Suprapubic skin (tissue), 4 donors: ENCODE data around the gene RUSC1. TPM values are rescaled to one million over a fixed set of nuclear protein-coding genes. Genes with fewer than 3 reads are reported as not detected.
"Not testable (repeated sequence)": the region's sequence is repeated elsewhere in the genome, so short reads cannot be mapped to it uniquely, and the experiment has no call there.

Source experiments
- DNase-seq, 2 donors: peaks; one replicate each; pipeline ENCODE4 v3.0.0-alpha.2; 2019; ENCODE audit warnings: low spot score in 2 of 2
- H3K27ac ChIP-seq: fragments of 200-600 bp; sonication (generic); one replicate; pipeline ENCODE4 v1.5.1; 2019
- H3K27me3 ChIP-seq: fragments of 200-600 bp; sonication (generic); one replicate; pipeline ENCODE4 v1.5.1; 2019
- H3K36me3 ChIP-seq: fragments of 200-600 bp; sonication (generic); one replicate; pipeline ENCODE4 v1.5.1; 2019
- H3K4me1 ChIP-seq: fragments of 200-600 bp; sonication (generic); one replicate; pipeline ENCODE4 v1.5.1; 2019
- H3K4me3 ChIP-seq: fragments of 200-600 bp; sonication (generic); one replicate; pipeline ENCODE4 v1.5.1; 2019; ENCODE audit warnings: mild to moderate bottlenecking
- H3K9me3 ChIP-seq: fragments of 200-600 bp; sonication (generic); one replicate; pipeline ENCODE4 v1.5.1; 2019
- EP300 ChIP-seq: sonication (generic); formaldehyde crosslinking; IDR thresholded peaks from one replicate; pipeline ENCODE4 v1.6.1; 2017; ENCODE audit warnings: antibody characterized with exemption
- POLR2A ChIP-seq, 2 donors: fragments of 450-650 bp; IDR thresholded peaks; one replicate each; pipeline ENCODE4 v1.6.1; 2017; ENCODE audit warnings: antibody characterized with exemption in 2 of 2, mild to moderate bottlenecking in 2 of 2, moderate library complexity in 2 of 2
- POLR2AphosphoS5 ChIP-seq, 3 donors: sonication (generic); formaldehyde crosslinking; IDR thresholded peaks; one replicate each; pipeline ENCODE4 v1.6.1; 2017; ENCODE audit warnings: antibody characterized with exemption in 3 of 3
- WGBS: methylation state at CpG from one replicate; pipeline ENCODE4 v1.1.5; 2018; 5-methylcytosine and 5-hydroxymethylcytosine counted together
- total RNA-seq, 4 donors: library from RNA; depleted of rRNA; stranded (reverse); fragments of >200 nt; gene quantifications; one replicate each; pipeline ENCODE4 v1.1.0, GENCODE V29; 2016
- TF ChIP-seq, protein P1 (sequence below), 2 donors: fragments of 200-600 bp in 1 of 2; fragments of 450-650 bp in 1 of 2; sonication (generic) in 1 of 2; IDR thresholded peaks; one replicate each; pipeline ENCODE4 v1.5.1; 2016 to 2019; ENCODE audit warnings: antibody characterized with exemption in 2 of 2, mild to moderate bottlenecking in 1 of 2, moderate library complexity in 1 of 2

The RUSC1 gene
- total RNA-seq, 4 donors from 2014 or later, result 34.2 to 51.5 (median 42.8) TPM

DNA sequence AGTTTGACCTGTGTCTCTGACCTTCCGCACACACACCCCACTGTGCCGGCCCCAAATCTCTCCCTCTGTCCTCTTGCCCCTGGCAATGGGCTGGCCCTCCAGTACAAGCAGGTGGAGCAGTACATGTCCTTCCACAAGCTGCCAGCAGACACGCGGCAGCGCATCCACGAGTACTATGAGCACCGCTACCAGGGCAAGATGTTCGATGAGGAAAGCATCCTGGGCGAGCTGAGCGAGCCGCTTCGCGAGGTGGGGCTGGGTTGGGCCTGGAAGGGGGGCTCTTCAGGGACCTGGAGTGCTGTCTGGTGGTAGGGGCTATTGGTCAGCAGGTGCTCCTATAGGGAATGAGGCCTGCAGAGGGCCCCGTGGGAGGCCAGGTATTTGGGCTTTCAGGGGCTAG is 35.6 kb upstream of the RUSC1 start:
- WGBS, result 90% methylated on average over 14 of the region's 14 CpGs
- H3K4me3 ChIP-seq, result no peak overlapping the region
- peaks cover 9% of the 10 kb centered on the region for H3K36me3 ChIP-seq
- H3K27ac ChIP-seq, result no peak overlapping the region
- no peaks in the 10 kb centered on the region for H3K27me3 ChIP-seq
- DNase-seq, result no peak
- H3K9me3 ChIP-seq, result no peaks in the 10 kb centered on the region
- no peak for TF ChIP-seq EP300
- no peak for TF ChIP-seq POLR2A (IDR thresholded peaks at IDR 0.05)
- TF ChIP-seq, protein P1, sequence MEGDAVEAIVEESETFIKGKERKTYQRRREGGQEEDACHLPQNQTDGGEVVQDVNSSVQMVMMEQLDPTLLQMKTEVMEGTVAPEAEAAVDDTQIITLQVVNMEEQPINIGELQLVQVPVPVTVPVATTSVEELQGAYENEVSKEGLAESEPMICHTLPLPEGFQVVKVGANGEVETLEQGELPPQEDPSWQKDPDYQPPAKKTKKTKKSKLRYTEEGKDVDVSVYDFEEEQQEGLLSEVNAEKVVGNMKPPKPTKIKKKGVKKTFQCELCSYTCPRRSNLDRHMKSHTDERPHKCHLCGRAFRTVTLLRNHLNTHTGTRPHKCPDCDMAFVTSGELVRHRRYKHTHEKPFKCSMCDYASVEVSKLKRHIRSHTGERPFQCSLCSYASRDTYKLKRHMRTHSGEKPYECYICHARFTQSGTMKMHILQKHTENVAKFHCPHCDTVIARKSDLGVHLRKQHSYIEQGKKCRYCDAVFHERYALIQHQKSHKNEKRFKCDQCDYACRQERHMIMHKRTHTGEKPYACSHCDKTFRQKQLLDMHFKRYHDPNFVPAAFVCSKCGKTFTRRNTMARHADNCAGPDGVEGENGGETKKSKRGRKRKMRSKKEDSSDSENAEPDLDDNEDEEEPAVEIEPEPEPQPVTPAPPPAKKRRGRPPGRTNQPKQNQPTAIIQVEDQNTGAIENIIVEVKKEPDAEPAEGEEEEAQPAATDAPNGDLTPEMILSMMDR (IDR thresholded peaks at IDR 0.05), result no peak
- H3K4me1 ChIP-seq, result no peaks in the 10 kb centered on the region

DNA sequence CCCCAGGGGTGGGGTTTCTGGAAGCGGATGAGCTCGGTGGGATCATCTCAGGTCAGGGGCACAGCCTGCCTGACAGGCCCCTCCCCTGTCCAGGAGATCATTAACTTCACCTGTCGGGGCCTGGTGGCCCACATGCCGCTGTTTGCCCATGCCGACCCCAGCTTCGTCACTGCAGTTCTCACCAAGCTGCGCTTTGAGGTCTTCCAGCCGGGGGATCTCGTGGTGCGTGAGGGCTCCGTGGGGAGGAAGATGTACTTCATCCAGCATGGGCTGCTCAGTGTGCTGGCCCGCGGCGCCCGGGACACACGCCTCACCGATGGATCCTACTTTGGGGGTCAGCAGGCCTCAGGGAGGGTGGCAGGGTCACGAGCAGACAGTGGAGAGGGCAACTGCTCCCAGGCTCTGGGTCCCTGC is 35.1 kb upstream of the RUSC1 start:
- no peak for DNase-seq
- H3K27me3 ChIP-seq, result no peaks in the 10 kb centered on the region
- no peak overlapping the region for H3K4me3 ChIP-seq
- no peaks in the 10 kb centered on the region for H3K9me3 ChIP-seq
- no peaks in the 10 kb centered on the region for H3K4me1 ChIP-seq
- TF ChIP-seq POLR2A (IDR thresholded peaks at IDR 0.05) (no peak), EP300 (no peak), POLR2AphosphoS5 (IDR thresholded peaks at IDR 0.05) (no peak)
- TF ChIP-seq, protein P1 (IDR thresholded peaks at IDR 0.05), result no peak
- peaks cover 9% of the 10 kb centered on the region for H3K36me3 ChIP-seq
- WGBS, result 94% methylated on average over 8 of the region's 18 CpGs
- H3K27ac ChIP-seq, result no peak overlapping the region

DNA sequence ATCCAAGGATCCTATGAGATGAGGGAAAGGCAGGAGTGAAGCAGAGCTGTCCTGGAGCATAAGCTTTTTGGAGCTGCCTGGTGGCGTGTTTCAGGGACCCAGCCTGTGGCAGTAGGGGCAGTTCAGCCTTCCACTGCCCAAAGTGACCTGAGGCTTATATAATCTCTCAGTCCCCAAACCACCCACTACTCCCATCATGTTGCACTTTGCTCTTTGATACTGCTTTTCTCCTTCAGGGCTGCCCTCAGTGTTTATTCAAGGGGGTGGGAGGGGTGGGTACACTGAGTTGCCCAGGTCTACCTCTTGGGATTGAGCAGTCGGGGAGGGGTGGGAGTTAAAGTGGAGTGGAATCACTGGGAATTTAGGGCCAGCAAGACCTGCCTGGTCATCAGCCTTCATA is 34.1 kb upstream of the RUSC1 start:
- H3K4me1 ChIP-seq, result no peaks in the 10 kb centered on the region
- WGBS, result 93% methylated on average over 2 of the region's 2 CpGs
- TF ChIP-seq POLR2AphosphoS5 (IDR thresholded peaks at IDR 0.05) (no peak), POLR2A (IDR thresholded peaks at IDR 0.05) (no peak), EP300 (no peak)
- TF ChIP-seq, protein P1 (IDR thresholded peaks at IDR 0.05), result no peak

GRCh38 chr1:155287987-155288543 is 32.6 kb upstream of the RUSC1 start:
- DNase-seq, result no peak
- WGBS, result 91% methylated on average over 11 of the region's 21 CpGs
- Histone ChIP-seq H3K36me3 (peaks cover 9% of the 10 kb centered on the region), H3K27me3 (no peaks in the 10 kb centered on the region), H3K9me3 (no peaks in the 10 kb centered on the region), H3K4me1 (no peaks in the 10 kb centered on the region), H3K27ac (no peak overlapping the region), H3K4me3 (no peak overlapping the region)
- no peak for TF ChIP-seq POLR2AphosphoS5 (IDR thresholded peaks at IDR 0.05)
- TF ChIP-seq, protein P1 (IDR thresholded peaks at IDR 0.05), result no peak
- TF ChIP-seq EP300, result no peak
- TF ChIP-seq POLR2A (IDR thresholded peaks at IDR 0.05), result no peak

More for the DNA sequence above, 34.1 kb upstream of the RUSC1 start:
- Histone ChIP-seq H3K27me3 (no peaks in the 10 kb centered on the region), H3K36me3 (peaks cover 9% of the 10 kb centered on the region), H3K27ac (no peak overlapping the region), H3K4me3 (no peak overlapping the region), H3K9me3 (no peaks in the 10 kb centered on the region)
- DNase-seq, result no peak

DNA sequence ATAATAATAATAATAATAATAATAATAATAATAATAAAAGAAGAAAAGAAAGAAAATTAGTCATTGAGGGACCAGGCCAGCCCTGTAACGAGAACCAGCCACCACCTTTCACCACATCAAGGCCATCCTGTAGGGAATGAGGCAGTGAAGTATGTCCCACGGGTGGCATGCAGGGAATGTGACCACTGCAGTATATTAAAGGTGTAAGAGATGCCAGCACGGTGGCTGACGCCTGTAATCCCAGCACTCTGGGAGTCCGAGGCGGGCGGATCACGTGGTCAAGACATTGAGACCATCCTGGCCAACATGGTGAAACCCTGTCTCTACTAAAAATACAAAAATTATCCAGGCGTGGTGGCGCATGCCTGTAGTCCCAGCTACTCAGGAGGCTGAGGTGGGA is 29.7 kb upstream of the RUSC1 start:
- WGBS, result 81% methylated on average over 10 of the region's 10 CpGs
- Histone ChIP-seq H3K27me3 (peaks cover 22% of the 10 kb centered on the region), H3K4me1 (peaks cover 15% of the 10 kb centered on the region)
- not testable (repeated sequence) for H3K4me3 ChIP-seq, H3K36me3 ChIP-seq, H3K9me3 ChIP-seq, H3K27ac ChIP-seq, DNase-seq
